Measurements from ENCODE around the gene APOL4.
"Not testable (repeated sequence)": the region's sequence is repeated elsewhere in the genome, so short reads cannot be mapped to it uniquely, and the experiment has no call there.

Gene APOL4

GRCh38 chr22:36204632-36205015 lies 3.0 kb upstream of the APOL4 start:
- TF ChIP-seq EZH2 (IDR thresholded peaks at IDR 0.05) (no peak), FOXP2 (optimal IDR thresholded peaks at IDR 0.05; ENCODE audit: control extremely low read depth, extremely low read length, insufficient read depth) (no peak), POLR2AphosphoS5 (IDR thresholded peaks at IDR 0.05; ENCODE audit: borderline replicate concordance, low read depth, low read length) (no peak)
- no peak for DNase-seq (ENCODE audit: low read depth, low spot score)
- H3K4me3 ChIP-seq: no peak overlapping the region
- H3K9ac ChIP-seq (ENCODE audit: insufficient read length): no peak overlapping the region
- H3K9me3 ChIP-seq (ENCODE audit: low read depth, low read length): no peaks in the 10 kb centered on the region
- H3K27ac ChIP-seq: no peak overlapping the region
- H3K36me3 ChIP-seq (ENCODE audit: insufficient read depth, low read length): no peaks in the 10 kb centered on the region

GRCh38 chr22:36204001-36204631 lies 2.5 kb upstream of the APOL4 start:
- Histone ChIP-seq H3K36me3 (ENCODE audit: insufficient read depth, low read length) (no peaks in the 10 kb centered on the region), H3K9ac (ENCODE audit: insufficient read length) (no peak overlapping the region), H3K27ac (no peak overlapping the region), H3K4me3 (no peak overlapping the region), H3K9me3 (ENCODE audit: low read depth, low read length) (no peaks in the 10 kb centered on the region)
- no peak for TF ChIP-seq EZH2 (IDR thresholded peaks at IDR 0.05)
- no peak for TF ChIP-seq POLR2AphosphoS5 (IDR thresholded peaks at IDR 0.05; ENCODE audit: borderline replicate concordance, low read depth, low read length)
- no peak for TF ChIP-seq FOXP2 (optimal IDR thresholded peaks at IDR 0.05; ENCODE audit: control extremely low read depth, extremely low read length, insufficient read depth)
- no peak for DNase-seq (ENCODE audit: low read depth, low spot score)

DNA sequence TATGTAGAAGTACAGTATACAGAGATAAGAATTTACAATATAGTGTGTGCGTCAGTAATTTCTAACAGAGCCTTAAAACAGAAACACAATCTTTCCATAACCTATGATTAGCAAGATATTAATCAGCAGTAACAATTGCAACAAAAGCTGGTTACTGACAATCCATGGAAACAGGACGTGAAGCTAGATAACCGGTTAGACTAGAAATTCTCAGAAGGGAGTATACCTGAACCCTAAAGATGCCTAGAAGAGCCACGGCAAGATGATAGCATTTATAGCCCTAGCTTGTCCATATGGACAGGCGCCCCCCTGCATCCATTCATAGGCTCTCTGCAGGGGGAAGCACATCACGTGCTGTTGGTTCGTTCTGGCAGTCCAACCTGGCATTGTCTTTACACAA lies 1.8 kb upstream of the APOL4 start:
- not testable (repeated sequence) for DNase-seq (ENCODE audit: low read depth, low spot score); H3K4me3 ChIP-seq; H3K9ac ChIP-seq (ENCODE audit: insufficient read length); H3K27ac ChIP-seq; H3K9me3 ChIP-seq (ENCODE audit: low read depth, low read length); H3K36me3 ChIP-seq (ENCODE audit: insufficient read depth, low read length)

DNA sequence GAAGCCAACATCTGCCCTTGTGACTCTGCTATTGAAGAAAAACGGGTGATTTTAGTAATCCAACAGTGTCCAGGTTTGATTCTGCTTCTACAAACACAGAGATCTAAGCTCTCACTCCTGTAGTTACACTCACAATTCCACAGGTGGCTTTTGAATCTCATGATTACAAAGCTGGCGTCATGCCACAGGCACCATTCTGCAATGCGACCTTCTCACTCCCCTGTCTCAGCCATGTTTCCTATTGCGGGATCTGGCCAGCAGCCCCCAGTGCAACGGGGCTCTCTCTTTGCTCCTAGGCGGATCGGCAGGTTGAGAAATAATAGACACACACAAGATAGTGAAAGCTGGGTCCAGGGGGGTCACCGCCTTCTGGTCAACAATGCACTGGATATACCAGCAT lies 1.3 kb upstream of the APOL4 start:
- DNase-seq (ENCODE audit: low read depth, low spot score): not testable (repeated sequence)

DNA sequence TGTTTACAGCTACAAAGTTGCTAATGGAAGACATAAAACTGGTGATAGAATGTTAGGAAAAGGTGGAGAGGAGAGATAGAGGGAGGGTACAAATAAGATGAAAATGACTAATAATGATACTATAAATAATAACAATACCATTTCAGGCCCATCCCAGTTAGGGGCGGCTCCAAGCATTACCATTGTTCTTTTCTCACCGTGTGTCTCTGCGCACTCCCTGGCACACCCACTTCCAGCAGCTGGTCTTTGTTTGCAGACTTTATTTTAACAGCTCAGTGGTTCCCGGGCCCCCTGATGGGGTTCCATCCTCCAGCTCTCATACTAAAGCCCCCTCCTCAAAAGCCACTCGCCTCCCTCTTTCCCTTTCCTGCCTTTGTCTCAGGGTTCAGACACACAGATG lies 584 bp downstream of the APOL4 start:
- H3K9me3 ChIP-seq (ENCODE audit: low read depth, low read length); H3K9ac ChIP-seq (ENCODE audit: insufficient read length); DNase-seq (ENCODE audit: low read depth, low spot score); H3K27ac ChIP-seq; H3K36me3 ChIP-seq (ENCODE audit: insufficient read depth, low read length); H3K4me3 ChIP-seq: not testable (repeated sequence)

More for the DNA sequence above, 1.3 kb upstream of the APOL4 start:
- H3K9me3 ChIP-seq (ENCODE audit: low read depth, low read length); H3K36me3 ChIP-seq (ENCODE audit: insufficient read depth, low read length); H3K27ac ChIP-seq; H3K4me3 ChIP-seq; H3K9ac ChIP-seq (ENCODE audit: insufficient read length): not testable (repeated sequence)

GRCh38 chr22:36199001-36199551 lies 2.5 kb downstream of the APOL4 start:
- H3K9me3 ChIP-seq (ENCODE audit: low read depth, low read length): no peaks in the 10 kb centered on the region
- H3K4me3 ChIP-seq: no peak overlapping the region
- no peak overlapping the region for H3K9ac ChIP-seq (ENCODE audit: insufficient read length)
- DNase-seq (ENCODE audit: low read depth, low spot score): no peak
- no peak for TF ChIP-seq POLR2AphosphoS5 (IDR thresholded peaks at IDR 0.05; ENCODE audit: borderline replicate concordance, low read depth, low read length)
- TF ChIP-seq FOXP2 (optimal IDR thresholded peaks at IDR 0.05; ENCODE audit: control extremely low read depth, extremely low read length, insufficient read depth): no peak
- no peak for TF ChIP-seq EZH2 (IDR thresholded peaks at IDR 0.05)
- no peak overlapping the region for H3K27ac ChIP-seq
- no peaks in the 10 kb centered on the region for H3K36me3 ChIP-seq (ENCODE audit: insufficient read depth, low read length)

GRCh38 chr22:36198536-36198935 lies 3.1 kb downstream of the APOL4 start:
- Histone ChIP-seq H3K4me3 (no peak overlapping the region), H3K9ac (ENCODE audit: insufficient read length) (no peak overlapping the region), H3K27ac (no peak overlapping the region), H3K36me3 (ENCODE audit: insufficient read depth, low read length) (no peaks in the 10 kb centered on the region), H3K9me3 (ENCODE audit: low read depth, low read length) (no peaks in the 10 kb centered on the region)
- no peak for DNase-seq (ENCODE audit: low read depth, low spot score)
- TF ChIP-seq POLR2AphosphoS5 (IDR thresholded peaks at IDR 0.05; ENCODE audit: borderline replicate concordance, low read depth, low read length) (no peak), EZH2 (IDR thresholded peaks at IDR 0.05) (no peak), FOXP2 (optimal IDR thresholded peaks at IDR 0.05; ENCODE audit: control extremely low read depth, extremely low read length, insufficient read depth) (no peak)

DNA sequence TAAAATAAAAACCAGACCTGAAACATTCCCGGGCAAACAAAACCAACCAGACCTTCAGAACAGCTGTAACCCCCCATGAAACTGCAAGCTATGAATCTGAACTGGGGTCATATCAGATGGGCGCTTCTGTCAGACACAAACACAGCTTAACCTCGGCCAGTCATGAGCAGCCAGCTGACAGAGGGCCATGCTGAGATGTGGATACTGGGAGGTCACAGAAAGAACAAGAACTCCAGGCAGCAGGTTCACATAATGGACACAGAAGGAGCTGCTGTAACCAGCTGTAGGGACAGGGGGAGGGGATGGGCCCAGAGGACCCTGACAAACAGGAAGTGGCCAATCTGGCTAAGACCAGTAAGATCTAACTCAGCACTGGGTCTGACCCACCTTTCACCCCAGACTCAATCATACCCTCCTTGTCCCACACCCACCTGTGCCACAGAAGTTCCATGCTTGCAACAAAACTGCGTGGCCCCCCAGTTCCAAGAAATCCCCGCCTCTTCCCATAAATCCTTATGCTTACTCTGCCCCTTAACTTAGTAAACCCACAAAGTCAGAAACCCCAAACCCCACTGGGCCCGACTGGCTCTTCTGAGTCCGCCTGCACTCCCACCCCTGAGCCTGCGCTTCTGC lies 4.0 kb downstream of the APOL4 start:
- peak overlapping the region; percentile 82; the same call in 1 of the 2 replicates for H3K27ac ChIP-seq
- H3K36me3 ChIP-seq (ENCODE audit: insufficient read depth, low read length): no peaks in the 10 kb centered on the region
- peak overlapping the region; percentile 44; the same call in 1 of the 2 replicates for H3K4me3 ChIP-seq
- no peak for DNase-seq (ENCODE audit: low read depth, low spot score)
- H3K9ac ChIP-seq (ENCODE audit: insufficient read length): no peak overlapping the region
- TF ChIP-seq POLR2AphosphoS5 (IDR thresholded peaks at IDR 0.05; ENCODE audit: borderline replicate concordance, low read depth, low read length) (no peak), FOXP2 (optimal IDR thresholded peaks at IDR 0.05; ENCODE audit: control extremely low read depth, extremely low read length, insufficient read depth) (no peak), EZH2 (IDR thresholded peaks at IDR 0.05) (no peak)
- H3K9me3 ChIP-seq (ENCODE audit: low read depth, low read length): no peaks in the 10 kb centered on the region

DNA sequence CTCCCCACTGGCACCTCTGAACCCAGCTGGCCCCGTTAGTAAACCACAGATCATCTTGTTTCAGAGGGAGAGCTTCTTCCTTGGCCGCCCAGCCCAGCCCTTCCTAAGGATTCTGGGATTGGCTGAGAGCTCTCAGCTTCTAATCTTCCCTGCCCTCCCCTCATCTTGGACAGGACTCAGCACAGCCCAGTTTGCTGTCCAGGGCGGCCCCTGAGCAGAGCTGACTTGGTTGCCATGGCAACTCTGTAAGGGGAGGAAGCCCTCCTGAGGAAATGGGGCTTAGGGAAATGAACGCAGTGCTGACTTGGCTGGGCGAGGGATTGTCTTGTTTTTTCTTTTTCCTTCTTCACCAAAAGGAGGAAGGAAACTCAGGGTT lies 4.6 kb downstream of the APOL4 start:
- Histone ChIP-seq H3K9me3 (ENCODE audit: low read depth, low read length) (no peaks in the 10 kb centered on the region), H3K4me3 (peak overlapping the region; percentile 44; the same call in 1 of the 2 replicates), H3K27ac (peak overlapping the region; percentile 82; the same call in 1 of the 2 replicates), H3K36me3 (ENCODE audit: insufficient read depth, low read length) (no peaks in the 10 kb centered on the region), H3K9ac (ENCODE audit: insufficient read length) (no peak overlapping the region)
- TF ChIP-seq POLR2AphosphoS5 (IDR thresholded peaks at IDR 0.05; ENCODE audit: borderline replicate concordance, low read depth, low read length) (no peak), FOXP2 (optimal IDR thresholded peaks at IDR 0.05; ENCODE audit: control extremely low read depth, extremely low read length, insufficient read depth) (no peak), EZH2 (IDR thresholded peaks at IDR 0.05) (no peak)
- no peak for DNase-seq (ENCODE audit: low read depth, low spot score)
